Right forelimb (tissue), 1 donor: ENCODE measurements around the gene TMPRSS11B.
"Not testable (repeated sequence)": the region's sequence is repeated elsewhere in the genome, so short reads cannot be mapped to it uniquely, and the experiment has no call there.

Experiments used
- DNase-seq: peaks from one replicate; pipeline ENCODE4 v3.0.0-alpha.2; 2018

TMPRSS11B gene

GRCh38 chr4:68245594-68245993 is at the start of gene TMPRSS11B:
Gene TMPRSS11B, minus strand, starts transcription at chr4:68245694. Its CDS starts 136 bp downstream, at chr4:68245558.
- no peak for DNase-seq

GRCh38 chr4:68291256-68291655 is 45.8 kb upstream of the TMPRSS11B start:
- DNase-seq: no peak

- DNase-seq: no peak
Observed at GRCh38 chr4:68288393-68288740, 42.9 kb upstream of the TMPRSS11B start.

GRCh38 chr4:68287704-68288392 is 42.4 kb upstream of the TMPRSS11B start:
- no peak for DNase-seq

GRCh38 chr4:68283714-68284113 is 38.2 kb upstream of the TMPRSS11B start:
- DNase-seq: no peak

GRCh38 chr4:68283095-68283494 is 37.6 kb upstream of the TMPRSS11B start:
- no peak for DNase-seq

GRCh38 chr4:68281796-68282740 is 36.6 kb upstream of the TMPRSS11B start:
- not testable (repeated sequence) for DNase-seq

GRCh38 chr4:68278029-68278428 is 32.5 kb upstream of the TMPRSS11B start:
- no peak for DNase-seq

GRCh38 chr4:68277627-68278026 is 32.1 kb upstream of the TMPRSS11B start:
- DNase-seq: no peak

- DNase-seq: no peak
Observed at GRCh38 chr4:68272860-68273259, 27.4 kb upstream of the TMPRSS11B start.

- no peak for DNase-seq
Observed at GRCh38 chr4:68272380-68272779, 26.9 kb upstream of the TMPRSS11B start.

- peak; percentile 46 for DNase-seq
Observed at GRCh38 chr4:68271851-68272357, 26.4 kb upstream of the TMPRSS11B start.

GRCh38 chr4:68267433-68267944 is 22.0 kb upstream of the TMPRSS11B start:
- DNase-seq: no peak

- DNase-seq: no peak
Observed at GRCh38 chr4:68264875-68265565, 19.5 kb upstream of the TMPRSS11B start.

GRCh38 chr4:68259191-68259590 is 13.7 kb upstream of the TMPRSS11B start:
- DNase-seq: no peak

GRCh38 chr4:68257719-68258118 is 12.2 kb upstream of the TMPRSS11B start:
- DNase-seq: no peak

- no peak for DNase-seq
Observed at GRCh38 chr4:68256284-68256683, 10.8 kb upstream of the TMPRSS11B start.

- no peak for DNase-seq
Observed at GRCh38 chr4:68250151-68250930, 4.8 kb upstream of the TMPRSS11B start.

GRCh38 chr4:68249434-68249833 is 3.9 kb upstream of the TMPRSS11B start:
- no peak for DNase-seq

GRCh38 chr4:68240620-68241019 is 4.9 kb downstream of the TMPRSS11B start:
- DNase-seq: no peak

- DNase-seq: no peak
Observed at GRCh38 chr4:68228568-68228967, 16.9 kb downstream of the TMPRSS11B start.

GRCh38 chr4:68218044-68218443 is 27.4 kb downstream of the TMPRSS11B start:
- DNase-seq: no peak
